HepG2 (cell line): ENCODE data around the gene PODXL. TPM values are rescaled to one million over a fixed set of nuclear protein-coding genes. Genes with fewer than 3 reads are reported as not detected.

Experiments
- ERF ChIP-seq: IDR thresholded peaks from 2 replicates; pipeline ENCODE4 v1.6.1; 2018; ENCODE audit warnings: missing biosample characterization, missing genetic modification reagents
- HNRNPL ChIP-seq: fragments of 200-400 bp; formaldehyde crosslinking; IDR thresholded peaks from 2 replicates; pipeline ENCODE4 v1.6.1; 2017; ENCODE audit warnings: mild to moderate bottlenecking, low read depth, low read length
- MXI1 ChIP-seq: IDR thresholded peaks from 3 replicates; pipeline ENCODE4 v1.6.1; 2012; ENCODE audit warnings: low read depth, low read length, inconsistent platforms, borderline replicate concordance
- PHF21A ChIP-seq: sonication (generic); formaldehyde crosslinking; IDR thresholded peaks from 2 replicates; pipeline ENCODE4 v1.5.0; 2020; ENCODE audit warnings: mild to moderate bottlenecking, missing genetic modification reagents
- RBAK ChIP-seq: sonication (generic); formaldehyde crosslinking; IDR thresholded peaks from 2 replicates; pipeline ENCODE4 v1.5.1; 2020; ENCODE audit warnings: mild to moderate bottlenecking, missing genetic modification reagents
- SIX1 ChIP-seq: sonication (generic); formaldehyde crosslinking; IDR thresholded peaks from 2 replicates; pipeline ENCODE4 v1.4.0; 2020; ENCODE audit warnings: missing genetic modification reagents, borderline replicate concordance
- ZNF615 ChIP-seq: sonication (generic); formaldehyde crosslinking; IDR thresholded peaks from 2 replicates; pipeline ENCODE4 v1.5.0; 2020; ENCODE audit warnings: mild to moderate bottlenecking, missing genetic modification reagents, borderline replicate concordance
- ZNF644 ChIP-seq: IDR thresholded peaks from 2 replicates; pipeline ENCODE4 v1.6.1; 2016; ENCODE audit warnings: low read depth
- polyA plus RNA-seq, 8 experiments: library from polyadenylated mRNA; depleted of rRNA in 3 of 8; stranded (reverse) in 7 of 8; unstranded in 1 of 8; fragments of >200 nt; fragmentation: Illumina TruSeq in 4 of 8; extraction: Trizol in 4 of 8; gene quantifications; 2 replicates each; pipeline versions ENCODE4 v1.2.1 to v1.2.3, GENCODE V29; 2011 to 2016; ENCODE audit warnings: low read depth in 4 of 8, missing spikeins in 1 of 8, mixed read lengths in 1 of 8; ENCODE audit not compliant: insufficient read depth in 1 of 8
- total RNA-seq, 5 experiments: library from RNA; depleted of rRNA; stranded (reverse); fragments of >200 nt; fragmentation: Illumina TruSeq; extraction: Trizol; gene quantifications; 2 replicates each; pipeline ENCODE4 v1.2.3, GENCODE V29; 2016; ENCODE audit warnings: low read depth in 1 of 5
- TF ChIP-seq, protein P1 (sequence below): sonication (generic); formaldehyde crosslinking; IDR thresholded peaks from 2 replicates; pipeline ENCODE4 v1.8.1; 2022; ENCODE audit warnings: low read depth, mild to moderate bottlenecking, missing genetic modification reagents
- TF ChIP-seq, protein P2 (sequence below): sonication (generic); formaldehyde crosslinking; IDR thresholded peaks from 2 replicates; pipeline ENCODE4 v1.4.0; 2020; ENCODE audit warnings: missing genetic modification reagents

The PODXL gene
- total and polyA plus RNA-seq, 2 of the 13 experiments (the other 11 are each of a cell fraction or from before 2014, with no cell fraction given): 0.22 to 0.54 TPM

GRCh38 chr7:131454498-131454897 is 101.9 kb downstream of the PODXL start (continued):
- TF ChIP-seq, protein P1, sequence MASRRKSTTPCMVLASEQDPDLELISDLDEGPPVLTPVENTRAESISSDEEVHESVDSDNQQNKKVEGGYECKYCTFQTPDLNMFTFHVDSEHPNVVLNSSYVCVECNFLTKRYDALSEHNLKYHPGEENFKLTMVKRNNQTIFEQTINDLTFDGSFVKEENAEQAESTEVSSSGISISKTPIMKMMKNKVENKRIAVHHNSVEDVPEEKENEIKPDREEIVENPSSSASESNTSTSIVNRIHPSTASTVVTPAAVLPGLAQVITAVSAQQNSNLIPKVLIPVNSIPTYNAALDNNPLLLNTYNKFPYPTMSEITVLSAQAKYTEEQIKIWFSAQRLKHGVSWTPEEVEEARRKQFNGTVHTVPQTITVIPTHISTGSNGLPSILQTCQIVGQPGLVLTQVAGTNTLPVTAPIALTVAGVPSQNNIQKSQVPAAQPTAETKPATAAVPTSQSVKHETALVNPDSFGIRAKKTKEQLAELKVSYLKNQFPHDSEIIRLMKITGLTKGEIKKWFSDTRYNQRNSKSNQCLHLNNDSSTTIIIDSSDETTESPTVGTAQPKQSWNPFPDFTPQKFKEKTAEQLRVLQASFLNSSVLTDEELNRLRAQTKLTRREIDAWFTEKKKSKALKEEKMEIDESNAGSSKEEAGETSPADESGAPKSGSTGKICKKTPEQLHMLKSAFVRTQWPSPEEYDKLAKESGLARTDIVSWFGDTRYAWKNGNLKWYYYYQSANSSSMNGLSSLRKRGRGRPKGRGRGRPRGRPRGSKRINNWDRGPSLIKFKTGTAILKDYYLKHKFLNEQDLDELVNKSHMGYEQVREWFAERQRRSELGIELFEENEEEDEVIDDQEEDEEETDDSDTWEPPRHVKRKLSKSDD (CRISPR knock-in tag): no peak
- no peak for TF ChIP-seq SIX1 (CRISPR knock-in tag)
- TF ChIP-seq ERF (CRISPR knock-in tag): no peak
- TF ChIP-seq ZNF644 (CRISPR knock-in tag): no peak
- no peak for TF ChIP-seq RBAK (CRISPR knock-in tag)
- TF ChIP-seq, protein P2, sequence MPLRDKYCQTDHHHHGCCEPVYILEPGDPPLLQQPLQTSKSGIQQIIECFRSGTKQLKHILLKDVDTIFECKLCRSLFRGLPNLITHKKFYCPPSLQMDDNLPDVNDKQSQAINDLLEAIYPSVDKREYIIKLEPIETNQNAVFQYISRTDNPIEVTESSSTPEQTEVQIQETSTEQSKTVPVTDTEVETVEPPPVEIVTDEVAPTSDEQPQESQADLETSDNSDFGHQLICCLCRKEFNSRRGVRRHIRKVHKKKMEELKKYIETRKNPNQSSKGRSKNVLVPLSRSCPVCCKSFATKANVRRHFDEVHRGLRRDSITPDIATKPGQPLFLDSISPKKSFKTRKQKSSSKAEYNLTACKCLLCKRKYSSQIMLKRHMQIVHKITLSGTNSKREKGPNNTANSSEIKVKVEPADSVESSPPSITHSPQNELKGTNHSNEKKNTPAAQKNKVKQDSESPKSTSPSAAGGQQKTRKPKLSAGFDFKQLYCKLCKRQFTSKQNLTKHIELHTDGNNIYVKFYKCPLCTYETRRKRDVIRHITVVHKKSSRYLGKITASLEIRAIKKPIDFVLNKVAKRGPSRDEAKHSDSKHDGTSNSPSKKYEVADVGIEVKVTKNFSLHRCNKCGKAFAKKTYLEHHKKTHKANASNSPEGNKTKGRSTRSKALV: no peak
- no peak for TF ChIP-seq ZNF615 (CRISPR knock-in tag)
- TF ChIP-seq HNRNPL: no peak
- no peak for TF ChIP-seq MXI1
- TF ChIP-seq PHF21A (CRISPR knock-in tag): no peak
- TF ChIP-seq, all 625 proteins: peak for 0

Other genes with a start within 250 kb of the PODXL start
- gene MKLN1, start 228.8 kb downstream of the PODXL start, total RNA-seq (2016; rRNA removed; fragmentation: Illumina TruSeq; extraction: Trizol): 43.5 and 75.4 TPM in 2 replicates
- gene MKLN1, start 228.8 kb downstream of the PODXL start, polyA plus RNA-seq (2011; rRNA removed): 32.3 and 33.6 TPM in 2 replicates